Neural progenitor cell (in vitro differentiated cells): ENCODE measurements around the gene AIFM2. TPM values are rescaled to one million over a fixed set of nuclear protein-coding genes. Genes with fewer than 3 reads are reported as not detected.
"Not testable (repeated sequence)": the region's sequence is repeated elsewhere in the genome, so short reads cannot be mapped to it uniquely, and the experiment has no call there.

Experiments
- DNase-seq: peaks from one replicate; pipeline ENCODE4 v3.0.0-alpha.2; 2016; ENCODE audit warnings: low spot score
- H2AFZ ChIP-seq: fragments of 200-600 bp; sonication (generic); replicated peaks from 2 replicates; pipeline ENCODE4 v1.6.1; 2016; ENCODE audit warnings: antibody characterized with exemption
- H3F3A ChIP-seq: fragments of 200-600 bp; sonication (generic); 2 replicates; pipeline ENCODE4 v1.6.1; 2016; ENCODE audit warnings: antibody characterized with exemption, low read depth
- H3K27ac ChIP-seq: fragments of 200-600 bp; sonication (generic); 2 replicates; pipeline ENCODE4 v1.5.1; 2016; ENCODE audit warnings: mild to moderate bottlenecking
- H3K27me3 ChIP-seq: fragments of 200-600 bp; sonication (generic); 2 replicates; pipeline ENCODE4 v1.6.1; 2016; ENCODE audit warnings: mild to moderate bottlenecking, moderate library complexity
- H3K36me3 ChIP-seq: fragments of 200-600 bp; sonication (generic); 2 replicates; pipeline ENCODE4 v1.5.1; 2016
- H3K4me1 ChIP-seq: fragments of 200-600 bp; sonication (generic); 2 replicates; pipeline ENCODE4 v1.6.1; 2016; ENCODE audit warnings: mixed run types
- H3K4me2 ChIP-seq: fragments of 200-600 bp; sonication (generic); 2 replicates; pipeline ENCODE4 v1.6.1; 2016
- H3K4me3 ChIP-seq: fragments of 200-600 bp; sonication (generic); 2 replicates; pipeline ENCODE4 v1.5.1; 2016
- H3K79me2 ChIP-seq: fragments of 200-600 bp; sonication (generic); 2 replicates; pipeline ENCODE4 v1.6.1; 2016; ENCODE audit warnings: low read depth
- H3K9ac ChIP-seq: fragments of 200-600 bp; sonication (generic); 2 replicates; pipeline ENCODE4 v1.6.1; 2016
- H3K9me3 ChIP-seq: fragments of 200-600 bp; sonication (generic); 2 replicates; pipeline ENCODE4 v1.5.1; 2016; ENCODE audit warnings: low read depth
- H4K20me1 ChIP-seq: fragments of 200-600 bp; sonication (generic); 2 replicates; pipeline ENCODE4 v1.6.1; 2016; ENCODE audit warnings: low read depth
- H3K27ac Mint-ChIP-seq: 3 replicates; pipeline ENCODE4 v1.8.0; 2021; ENCODE audit warnings: mixed read lengths
- H3K27me3 Mint-ChIP-seq: 2 replicates; pipeline ENCODE4 v1.8.0; 2022; ENCODE audit warnings: low read depth, mild to moderate bottlenecking, inconsistent platforms, moderate library complexity, mixed read lengths; ENCODE audit not compliant: insufficient read depth
- H3K36me3 Mint-ChIP-seq: 3 replicates; pipeline ENCODE4 v1.8.0; 2021; ENCODE audit warnings: mixed read lengths
- H3K4me1 Mint-ChIP-seq: 3 replicates; pipeline ENCODE4 v1.8.0; 2021; ENCODE audit warnings: mixed read lengths
- H3K4me3 Mint-ChIP-seq: 3 replicates; pipeline ENCODE4 v1.8.0; 2021; ENCODE audit warnings: mild to moderate bottlenecking, moderate library complexity, mixed read lengths
- H3K9me3 Mint-ChIP-seq: 3 replicates; pipeline ENCODE4 v1.8.0; 2020; ENCODE audit warnings: mixed read lengths
- EZH2 ChIP-seq: fragments of 200-600 bp; sonication (generic); IDR thresholded peaks from 2 replicates; pipeline ENCODE4 v1.6.1; 2017; ENCODE audit warnings: antibody characterized with exemption, mild to moderate bottlenecking, moderate library complexity
- EZH2phosphoT487 ChIP-seq: fragments of 200-600 bp; sonication (generic); IDR thresholded peaks from 2 replicates; pipeline ENCODE4 v1.6.1; 2017; ENCODE audit warnings: antibody characterized with exemption
- total RNA-seq: library from RNA; depleted of rRNA; stranded (reverse); fragments of >200 nt; gene quantifications from 2 replicates; pipeline ENCODE4 v1.2.3, GENCODE V29; 2015; ENCODE audit warnings: low replicate concordance
- TF ChIP-seq, protein P1 (sequence below): fragments of 200-600 bp; sonication (generic); IDR thresholded peaks from 2 replicates; pipeline ENCODE4 v1.5.1; 2017; ENCODE audit warnings: antibody characterized with exemption, mild to moderate bottlenecking

AIFM2 gene
- total RNA-seq, 1 donor from 2014 or later = 1.1 TPM

GRCh38 chr10:70101668-70102067 lies 31.0 kb downstream of the AIFM2 start:
- Mint-ChIP-seq H3K27ac (no peak overlapping the region), H3K9me3 (no peaks in the 10 kb centered on the region), H3K4me3 (no peak overlapping the region), H3K36me3 (peaks cover 52% of the 10 kb centered on the region), H3K4me1 (peaks cover 12% of the 10 kb centered on the region), H3K27me3 (peaks cover 6% of the 10 kb centered on the region)
- Histone ChIP-seq H3K79me2 (no peaks in the 10 kb centered on the region), H3K9me3 (no peaks in the 10 kb centered on the region), H3K9ac (no peak overlapping the region), H3K36me3 (peaks cover 10% of the 10 kb centered on the region), H2AFZ (no peak overlapping the region), H3K27ac (no peak overlapping the region), H3F3A (no peaks in the 10 kb centered on the region), H3K4me1 (peaks cover 9% of the 10 kb centered on the region), H4K20me1 (no peaks in the 10 kb centered on the region), H3K4me2 (no peak overlapping the region), H3K4me3 (no peak overlapping the region), H3K27me3 (no peaks in the 10 kb centered on the region)
- TF ChIP-seq, protein P1, sequence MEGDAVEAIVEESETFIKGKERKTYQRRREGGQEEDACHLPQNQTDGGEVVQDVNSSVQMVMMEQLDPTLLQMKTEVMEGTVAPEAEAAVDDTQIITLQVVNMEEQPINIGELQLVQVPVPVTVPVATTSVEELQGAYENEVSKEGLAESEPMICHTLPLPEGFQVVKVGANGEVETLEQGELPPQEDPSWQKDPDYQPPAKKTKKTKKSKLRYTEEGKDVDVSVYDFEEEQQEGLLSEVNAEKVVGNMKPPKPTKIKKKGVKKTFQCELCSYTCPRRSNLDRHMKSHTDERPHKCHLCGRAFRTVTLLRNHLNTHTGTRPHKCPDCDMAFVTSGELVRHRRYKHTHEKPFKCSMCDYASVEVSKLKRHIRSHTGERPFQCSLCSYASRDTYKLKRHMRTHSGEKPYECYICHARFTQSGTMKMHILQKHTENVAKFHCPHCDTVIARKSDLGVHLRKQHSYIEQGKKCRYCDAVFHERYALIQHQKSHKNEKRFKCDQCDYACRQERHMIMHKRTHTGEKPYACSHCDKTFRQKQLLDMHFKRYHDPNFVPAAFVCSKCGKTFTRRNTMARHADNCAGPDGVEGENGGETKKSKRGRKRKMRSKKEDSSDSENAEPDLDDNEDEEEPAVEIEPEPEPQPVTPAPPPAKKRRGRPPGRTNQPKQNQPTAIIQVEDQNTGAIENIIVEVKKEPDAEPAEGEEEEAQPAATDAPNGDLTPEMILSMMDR = no peak
- TF ChIP-seq EZH2 = no peak
- no peak for TF ChIP-seq EZH2phosphoT487
- no peak for DNase-seq

- not testable (repeated sequence) for H3K79me2 ChIP-seq, DNase-seq, H3K36me3 ChIP-seq, H3K4me1 ChIP-seq, H4K20me1 ChIP-seq, H3F3A ChIP-seq, H3K9me3 Mint-ChIP-seq, H3K9me3 ChIP-seq, H3K4me3 ChIP-seq, H3K4me2 ChIP-seq, H3K27me3 Mint-ChIP-seq, H2AFZ ChIP-seq, H3K9ac ChIP-seq, H3K27ac Mint-ChIP-seq, H3K27me3 ChIP-seq, H3K4me3 Mint-ChIP-seq, H3K27ac ChIP-seq
- Mint-ChIP-seq H3K36me3 (peaks cover 55% of the 10 kb centered on the region), H3K4me1 (peaks cover 12% of the 10 kb centered on the region)
These were observed 31.5 kb downstream of the AIFM2 start for GRCh38 chr10:70101068-70101562.

GRCh38 chr10:70098271-70098670 lies 34.4 kb downstream of the AIFM2 start:
- Histone ChIP-seq H3F3A (no peaks in the 10 kb centered on the region), H2AFZ (no peak overlapping the region), H3K4me1 (no peaks in the 10 kb centered on the region), H4K20me1 (no peaks in the 10 kb centered on the region), H3K79me2 (no peaks in the 10 kb centered on the region), H3K36me3 (peaks cover 5% of the 10 kb centered on the region), H3K27ac (no peak overlapping the region), H3K9me3 (no peaks in the 10 kb centered on the region), H3K4me2 (no peak overlapping the region), H3K9ac (no peak overlapping the region), H3K27me3 (no peaks in the 10 kb centered on the region), H3K4me3 (no peak overlapping the region)
- Mint-ChIP-seq H3K4me1 (no peaks in the 10 kb centered on the region), H3K36me3 (peaks cover 62% of the 10 kb centered on the region), H3K4me3 (no peak overlapping the region), H3K27me3 (peaks cover 3% of the 10 kb centered on the region), H3K27ac (no peak overlapping the region), H3K9me3 (no peaks in the 10 kb centered on the region)
- TF ChIP-seq, protein P1 = no peak
- TF ChIP-seq EZH2phosphoT487 = no peak
- no peak for TF ChIP-seq EZH2
- no peak for DNase-seq

GRCh38 chr10:70097459-70097858 lies 35.2 kb downstream of the AIFM2 start:
- H3K36me3 Mint-ChIP-seq = peaks cover 65% of the 10 kb centered on the region
- Histone ChIP-seq H3K36me3 (peaks cover 5% of the 10 kb centered on the region), H2AFZ (no peak overlapping the region), H3K27me3 (no peaks in the 10 kb centered on the region), H3K4me1 (no peaks in the 10 kb centered on the region), H3K4me2 (no peak overlapping the region), H3K9ac (no peak overlapping the region), H3K9me3 (no peaks in the 10 kb centered on the region), H3F3A (no peaks in the 10 kb centered on the region), H3K79me2 (no peaks in the 10 kb centered on the region), H4K20me1 (no peaks in the 10 kb centered on the region), H3K27ac (no peak overlapping the region), H3K4me3 (no peak overlapping the region)
- H3K27ac Mint-ChIP-seq = no peak overlapping the region
- H3K9me3 Mint-ChIP-seq = no peaks in the 10 kb centered on the region
- no peak overlapping the region for H3K4me3 Mint-ChIP-seq
- no peak for DNase-seq
- peaks cover 3% of the 10 kb centered on the region for H3K27me3 Mint-ChIP-seq
- TF ChIP-seq, protein P1 = no peak
- no peak for TF ChIP-seq EZH2
- TF ChIP-seq EZH2phosphoT487 = no peak
- H3K4me1 Mint-ChIP-seq = no peaks in the 10 kb centered on the region
